BLaER1 (cell line): ENCODE measurements around the gene SORCS2.

ENCODE experiments used
- H3K27ac ChIP-seq: shearing (Covaris generic); formaldehyde crosslinking; 2 replicates; pipeline ENCODE4 v1.8.1; 2022
- H3K27me3 ChIP-seq: shearing (Covaris generic); formaldehyde crosslinking; 2 replicates; pipeline ENCODE4 v1.8.1; 2022
- H3K36me3 ChIP-seq: shearing (Covaris generic); formaldehyde crosslinking; 2 replicates; pipeline ENCODE4 v1.8.1; 2022
- H3K4me1 ChIP-seq: shearing (Covaris generic); formaldehyde crosslinking; 2 replicates; pipeline ENCODE4 v1.8.1; 2022
- H3K4me2 ChIP-seq: shearing (Covaris generic); formaldehyde crosslinking; 2 replicates; pipeline ENCODE4 v1.8.1; 2022
- H3K4me3 ChIP-seq: shearing (Covaris generic); formaldehyde crosslinking; 2 replicates; pipeline ENCODE4 v1.8.1; 2022
- H3K9ac ChIP-seq: shearing (Covaris generic); formaldehyde crosslinking; 2 replicates; pipeline ENCODE4 v1.8.1; 2022
- H3K9me3 ChIP-seq: shearing (Covaris generic); formaldehyde crosslinking; 2 replicates; pipeline ENCODE4 v1.8.1; 2022
- H4K20me1 ChIP-seq: shearing (Covaris generic); formaldehyde crosslinking; 2 replicates; pipeline ENCODE4 v1.8.1; 2022
- Cebpa-rat ChIP-seq: shearing (Covaris generic); IDR thresholded peaks from 2 replicates; pipeline ENCODE4 v1.8.1; 2022

The SORCS2 gene

GRCh38 chr4:7663075-7663541, 470.8 kb downstream of the SORCS2 start:
- Histone ChIP-seq H4K20me1 (no peaks in the 10 kb centered on the region), H3K4me1 (peaks cover 38% of the 10 kb centered on the region), H3K9me3 (no peaks in the 10 kb centered on the region), H3K36me3 (peaks cover 14% of the 10 kb centered on the region; the same call in 1 of the 2 replicates), H3K27me3 (no peaks in the 10 kb centered on the region), H3K27ac (no peak overlapping the region), H3K4me3 (no peak overlapping the region), H3K4me2 (no peak overlapping the region), H3K9ac (no peak overlapping the region)
- no peak for TF ChIP-seq Cebpa-rat

DNA sequence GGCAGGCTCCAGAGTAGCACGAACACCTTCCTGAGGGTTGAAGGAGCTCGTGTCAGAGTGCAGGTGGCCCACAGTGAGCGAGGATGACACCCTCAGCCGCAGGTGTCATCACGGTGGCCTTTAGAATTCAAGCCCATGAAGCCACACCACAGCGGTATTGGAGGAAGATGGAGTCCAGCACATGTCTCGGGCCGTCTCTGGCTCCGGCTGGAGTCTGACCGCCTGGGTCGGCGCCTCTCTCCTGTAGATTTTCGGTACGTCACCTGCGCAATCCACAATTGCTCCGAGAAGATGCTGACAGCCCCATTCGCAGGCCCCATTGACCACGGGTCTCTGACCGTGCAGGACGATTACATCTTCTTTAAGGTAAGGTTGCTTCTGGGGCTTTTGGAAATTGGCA, 471.8 kb downstream of the SORCS2 start:
- Histone ChIP-seq H3K9ac (no peak overlapping the region), H3K9me3 (no peaks in the 10 kb centered on the region), H3K27me3 (no peaks in the 10 kb centered on the region), H3K4me2 (no peak overlapping the region), H3K4me3 (no peak overlapping the region), H3K4me1 (peaks cover 42% of the 10 kb centered on the region), H3K27ac (no peak overlapping the region), H4K20me1 (no peaks in the 10 kb centered on the region), H3K36me3 (peaks cover 20% of the 10 kb centered on the region; the same call in 1 of the 2 replicates)
- no peak for TF ChIP-seq Cebpa-rat

GRCh38 chr4:7665321-7665720, 473.0 kb downstream of the SORCS2 start:
- no peak for TF ChIP-seq Cebpa-rat
- Histone ChIP-seq H3K27me3 (no peaks in the 10 kb centered on the region), H3K4me1 (peaks cover 31% of the 10 kb centered on the region), H3K9me3 (no peaks in the 10 kb centered on the region), H4K20me1 (no peaks in the 10 kb centered on the region), H3K36me3 (peaks cover 24% of the 10 kb centered on the region; the same call in 1 of the 2 replicates), H3K4me2 (no peak overlapping the region), H3K9ac (no peak overlapping the region), H3K27ac (no peak overlapping the region), H3K4me3 (no peak overlapping the region)

DNA sequence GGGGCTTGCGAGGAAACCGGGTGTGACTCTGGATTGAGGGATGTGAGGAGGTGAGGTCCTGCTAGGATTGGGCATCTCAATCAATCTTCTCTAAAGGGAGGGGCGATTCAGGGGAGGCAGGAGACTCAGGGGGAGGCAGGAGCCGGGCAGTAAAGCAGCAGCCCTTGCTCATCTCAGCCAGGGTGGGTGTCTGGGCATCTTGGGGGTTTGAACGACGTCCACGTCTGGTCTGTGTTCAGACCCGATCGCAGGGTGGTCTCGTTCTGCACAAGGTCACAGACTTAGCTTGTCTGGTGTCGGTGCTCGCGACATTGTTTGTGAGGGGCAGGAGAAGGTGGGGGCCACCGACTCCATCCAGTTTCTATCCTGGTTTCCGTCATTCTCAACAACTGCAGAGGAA, 473.7 kb downstream of the SORCS2 start:
- TF ChIP-seq Cebpa-rat, result no peak
- Histone ChIP-seq H3K4me3 (no peak overlapping the region), H3K27me3 (no peaks in the 10 kb centered on the region), H3K4me1 (peaks cover 24% of the 10 kb centered on the region), H4K20me1 (no peaks in the 10 kb centered on the region), H3K36me3 (peaks cover 24% of the 10 kb centered on the region; the same call in 1 of the 2 replicates), H3K9me3 (no peaks in the 10 kb centered on the region), H3K27ac (no peak overlapping the region), H3K4me2 (no peak overlapping the region), H3K9ac (no peak overlapping the region)

- H3K27me3 ChIP-seq, result no peaks in the 10 kb centered on the region
- H3K36me3 ChIP-seq, result peaks cover 24% of the 10 kb centered on the region; the same call in 1 of the 2 replicates
- no peak overlapping the region for H3K27ac ChIP-seq
- H3K4me3 ChIP-seq, result no peak overlapping the region
- TF ChIP-seq Cebpa-rat, result no peak
- H4K20me1 ChIP-seq, result no peaks in the 10 kb centered on the region
- peaks cover 17% of the 10 kb centered on the region for H3K4me1 ChIP-seq
- no peak overlapping the region for H3K9ac ChIP-seq
- H3K4me2 ChIP-seq, result no peak overlapping the region
- H3K9me3 ChIP-seq, result no peaks in the 10 kb centered on the region
These were observed 474.4 kb downstream of the SORCS2 start for GRCh38 chr4:7666744-7667143.

DNA sequence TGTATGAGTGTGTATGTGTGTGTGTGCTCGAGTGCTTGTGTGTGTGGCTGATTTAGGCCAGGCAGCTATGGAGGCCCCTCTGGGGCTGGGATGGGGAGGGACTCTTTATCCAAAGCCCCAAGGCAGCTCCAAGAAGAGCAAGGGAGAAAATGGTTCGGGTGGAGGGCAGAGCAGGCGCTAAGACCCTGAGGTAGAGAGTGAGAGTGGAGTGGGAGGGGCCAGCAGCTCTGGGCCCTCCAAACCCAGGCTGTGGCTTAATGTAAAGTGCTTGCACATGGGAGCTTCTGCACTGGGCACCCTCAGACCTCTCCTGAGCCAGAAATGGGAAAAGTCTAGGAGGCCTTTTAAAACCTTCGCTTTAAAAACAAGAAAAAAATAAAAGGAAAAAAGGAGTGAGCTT, 475.9 kb downstream of the SORCS2 start:
- Histone ChIP-seq H3K27me3 (no peaks in the 10 kb centered on the region), H3K9ac (no peak overlapping the region), H3K9me3 (no peaks in the 10 kb centered on the region), H3K27ac (no peak overlapping the region), H3K36me3 (peaks cover 24% of the 10 kb centered on the region; the same call in 1 of the 2 replicates), H3K4me1 (peaks cover 8% of the 10 kb centered on the region), H3K4me2 (no peak overlapping the region), H4K20me1 (no peaks in the 10 kb centered on the region), H3K4me3 (no peak overlapping the region)
- no peak for TF ChIP-seq Cebpa-rat

GRCh38 chr4:7668826-7669225, 476.5 kb downstream of the SORCS2 start:
- peaks cover 24% of the 10 kb centered on the region; the same call in 1 of the 2 replicates for H3K36me3 ChIP-seq
- H3K4me1 ChIP-seq, result peaks cover 12% of the 10 kb centered on the region
- H3K9me3 ChIP-seq, result no peaks in the 10 kb centered on the region
- H3K27ac ChIP-seq, result no peak overlapping the region
- H3K4me3 ChIP-seq, result no peak overlapping the region
- no peaks in the 10 kb centered on the region for H3K27me3 ChIP-seq
- TF ChIP-seq Cebpa-rat, result no peak
- no peak overlapping the region for H3K9ac ChIP-seq
- no peaks in the 10 kb centered on the region for H4K20me1 ChIP-seq
- no peak overlapping the region for H3K4me2 ChIP-seq

DNA sequence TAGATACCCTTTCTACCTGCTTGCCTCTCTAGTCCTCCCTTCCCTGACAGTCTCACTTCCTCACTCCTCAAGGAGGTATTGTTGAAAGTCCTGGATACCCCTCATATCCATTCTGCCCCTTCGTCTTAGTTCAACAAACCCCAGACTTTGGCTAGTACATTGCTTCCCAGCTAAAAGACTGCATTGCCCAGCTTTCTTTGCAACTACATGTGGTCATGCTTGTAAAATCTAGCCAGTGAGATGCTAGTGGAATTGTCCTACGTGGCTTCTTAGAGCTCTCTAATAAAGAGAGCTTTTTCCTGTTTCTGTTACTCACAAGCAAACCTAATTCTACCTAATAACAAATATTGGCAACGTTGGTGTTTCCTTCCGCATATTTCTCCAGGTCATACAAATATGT, 480.3 kb downstream of the SORCS2 start:
- no peaks in the 10 kb centered on the region for H4K20me1 ChIP-seq
- H3K4me3 ChIP-seq, result no peak overlapping the region
- H3K9ac ChIP-seq, result no peak overlapping the region
- H3K9me3 ChIP-seq, result no peaks in the 10 kb centered on the region
- H3K4me1 ChIP-seq, result peaks cover 41% of the 10 kb centered on the region
- no peaks in the 10 kb centered on the region for H3K27me3 ChIP-seq
- H3K36me3 ChIP-seq, result peaks cover 15% of the 10 kb centered on the region; the same call in 1 of the 2 replicates
- TF ChIP-seq Cebpa-rat, result no peak
- H3K4me2 ChIP-seq, result no peak overlapping the region
- H3K27ac ChIP-seq, result no peak overlapping the region

DNA sequence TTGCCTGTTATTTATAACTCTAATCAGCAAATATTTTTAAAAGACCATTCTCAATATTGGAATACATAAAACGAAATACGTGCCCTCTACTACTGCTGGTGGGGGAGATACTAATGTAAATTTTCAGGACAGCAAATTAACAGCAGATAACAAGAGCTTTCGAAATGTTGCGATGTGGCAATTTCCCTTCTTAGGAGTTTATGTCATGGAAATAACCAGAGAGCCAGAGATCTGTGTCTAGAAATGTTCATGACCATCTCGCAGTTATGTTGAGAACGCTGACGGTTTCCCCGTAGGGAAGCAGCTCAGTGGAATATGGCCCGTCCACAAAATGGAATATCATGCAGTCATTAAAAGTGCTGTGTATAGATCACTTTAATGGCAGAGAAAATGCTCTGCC, 480.8 kb downstream of the SORCS2 start:
- H3K4me1 ChIP-seq, result peaks cover 44% of the 10 kb centered on the region
- H3K27ac ChIP-seq, result no peak overlapping the region
- H3K27me3 ChIP-seq, result no peaks in the 10 kb centered on the region
- no peak overlapping the region for H3K4me3 ChIP-seq
- H3K9ac ChIP-seq, result no peak overlapping the region
- H4K20me1 ChIP-seq, result no peaks in the 10 kb centered on the region
- peaks cover 10% of the 10 kb centered on the region; the same call in 1 of the 2 replicates for H3K36me3 ChIP-seq
- no peak overlapping the region for H3K4me2 ChIP-seq
- no peak for TF ChIP-seq Cebpa-rat
- no peaks in the 10 kb centered on the region for H3K9me3 ChIP-seq

DNA sequence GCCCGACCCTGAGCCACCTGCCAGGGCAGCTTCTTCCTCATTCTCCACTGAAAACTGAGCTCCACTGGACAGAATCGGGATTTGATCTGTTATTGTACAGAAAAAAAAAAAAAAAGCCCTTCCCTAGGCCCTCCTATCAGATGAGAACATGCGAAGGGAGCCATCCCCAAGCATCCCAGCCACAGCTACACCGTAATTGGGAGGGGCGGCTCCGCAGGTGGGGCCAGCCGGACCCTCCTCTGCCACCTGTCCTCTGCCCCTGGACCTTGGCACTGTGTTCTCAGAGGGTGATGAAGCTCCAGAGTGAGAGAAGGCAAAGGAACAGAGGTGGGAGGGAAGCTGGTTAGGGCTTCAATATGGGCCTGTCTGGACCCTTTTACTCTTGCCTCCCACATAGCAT, 482.4 kb downstream of the SORCS2 start:
- H3K27me3 ChIP-seq, result no peaks in the 10 kb centered on the region
- H3K4me2 ChIP-seq, result no peak overlapping the region
- H3K4me1 ChIP-seq, result peaks cover 53% of the 10 kb centered on the region
- H4K20me1 ChIP-seq, result no peaks in the 10 kb centered on the region
- no peak overlapping the region for H3K27ac ChIP-seq
- H3K9ac ChIP-seq, result no peak overlapping the region
- no peak for TF ChIP-seq Cebpa-rat
- H3K36me3 ChIP-seq, result no peaks in the 10 kb centered on the region
- no peak overlapping the region for H3K4me3 ChIP-seq
- H3K9me3 ChIP-seq, result no peaks in the 10 kb centered on the region

GRCh38 chr4:7675136-7675535, 482.8 kb downstream of the SORCS2 start:
- Histone ChIP-seq H3K4me2 (no peak overlapping the region), H4K20me1 (no peaks in the 10 kb centered on the region)

More at GRCh38 chr4:7675136-7675535, 482.8 kb downstream of the SORCS2 start:
- no peak for TF ChIP-seq Cebpa-rat
- H3K9ac ChIP-seq, result no peak overlapping the region
- peaks cover 53% of the 10 kb centered on the region for H3K4me1 ChIP-seq
- no peaks in the 10 kb centered on the region for H3K36me3 ChIP-seq
- H3K27me3 ChIP-seq, result no peaks in the 10 kb centered on the region
- H3K4me3 ChIP-seq, result no peak overlapping the region
- H3K27ac ChIP-seq, result no peak overlapping the region
- H3K9me3 ChIP-seq, result no peaks in the 10 kb centered on the region
